ENCODE results near the gene CLHC1. TPM values are rescaled to one million over a fixed set of nuclear protein-coding genes. Genes with fewer than 3 reads are reported as not detected.

CLHC1 gene
- total RNA-seq, 1 experiment from 2014 or later: 11.3 TPM

GRCh38 chr2:55168221-55169154 is 63.6 kb downstream of the CLHC1 start:
- peaks cover 12% of the 10 kb centered on the region for H3K4me1 ChIP-seq
- no peaks in the 10 kb centered on the region for H3K9me3 ChIP-seq (replicated peaks)
- no peaks in the 10 kb centered on the region for H3K27me3 ChIP-seq
- H3K4me3 ChIP-seq: no peak overlapping the region
- peak; percentile 56 to 84 for DNase-seq
- H3K27ac ChIP-seq: no peak overlapping the region
- no peaks in the 10 kb centered on the region for H3K36me3 ChIP-seq

- Histone ChIP-seq H3K36me3 (no peaks in the 10 kb centered on the region), H3K27ac (no peak overlapping the region), H3K27me3 (no peaks in the 10 kb centered on the region), H3K9me3 (replicated peaks) (no peaks in the 10 kb centered on the region), H3K4me3 (no peak overlapping the region), H3K4me1 (peaks cover 12% of the 10 kb centered on the region)
- DNase-seq: peak; percentile 56 to 58
Observed at GRCh38 chr2:55165626-55166025, 66.5 kb downstream of the CLHC1 start.

GRCh38 chr2:55164534-55165480 is 67.3 kb downstream of the CLHC1 start:
- H3K27me3 ChIP-seq: no peaks in the 10 kb centered on the region
- H3K4me3 ChIP-seq: no peak overlapping the region
- H3K27ac ChIP-seq: no peak overlapping the region
- DNase-seq: no peak
- no peaks in the 10 kb centered on the region for H3K36me3 ChIP-seq
- H3K4me1 ChIP-seq: peaks cover 15% of the 10 kb centered on the region
- no peaks in the 10 kb centered on the region for H3K9me3 ChIP-seq (replicated peaks)

GRCh38 chr2:55163941-55164390 is 68.1 kb downstream of the CLHC1 start:
- peaks cover 24% of the 10 kb centered on the region for H3K4me1 ChIP-seq
- H3K36me3 ChIP-seq: no peaks in the 10 kb centered on the region
- no peak overlapping the region for H3K4me3 ChIP-seq
- no peak for DNase-seq
- H3K27ac ChIP-seq: no peak overlapping the region
- no peaks in the 10 kb centered on the region for H3K27me3 ChIP-seq
- H3K9me3 ChIP-seq (replicated peaks): no peaks in the 10 kb centered on the region

- Histone ChIP-seq H3K9me3 (replicated peaks) (no peaks in the 10 kb centered on the region), H3K27ac (no peak overlapping the region), H3K27me3 (no peaks in the 10 kb centered on the region), H3K36me3 (no peaks in the 10 kb centered on the region), H3K4me1 (peaks cover 31% of the 10 kb centered on the region), H3K4me3 (no peak overlapping the region)
- DNase-seq: no peak
Observed at GRCh38 chr2:55163274-55163721, 68.8 kb downstream of the CLHC1 start.

GRCh38 chr2:55162284-55163006 is 69.6 kb downstream of the CLHC1 start:
- Histone ChIP-seq H3K9me3 (replicated peaks) (no peaks in the 10 kb centered on the region), H3K4me3 (no peak overlapping the region), H3K36me3 (no peaks in the 10 kb centered on the region), H3K27ac (no peak overlapping the region), H3K27me3 (no peaks in the 10 kb centered on the region), H3K4me1 (peaks cover 39% of the 10 kb centered on the region)
- no peak for DNase-seq

GRCh38 chr2:55161295-55162210 is 70.5 kb downstream of the CLHC1 start:
- H3K27ac ChIP-seq: no peak overlapping the region
- no peak overlapping the region for H3K4me3 ChIP-seq
- DNase-seq: no peak
- no peaks in the 10 kb centered on the region for H3K27me3 ChIP-seq
- peaks cover 48% of the 10 kb centered on the region for H3K4me1 ChIP-seq
- no peaks in the 10 kb centered on the region for H3K9me3 ChIP-seq (replicated peaks)
- no peaks in the 10 kb centered on the region for H3K36me3 ChIP-seq

GRCh38 chr2:55160422-55160821 is 71.7 kb downstream of the CLHC1 start:
- DNase-seq: no peak
- Histone ChIP-seq H3K4me1 (peaks cover 54% of the 10 kb centered on the region), H3K4me3 (no peak overlapping the region)

GRCh38 chr2:55159752-55160151 is 72.3 kb downstream of the CLHC1 start:
- Histone ChIP-seq H3K9me3 (replicated peaks) (no peaks in the 10 kb centered on the region), H3K4me3 (no peak overlapping the region), H3K27me3 (no peaks in the 10 kb centered on the region), H3K27ac (peak overlapping the region; percentile 69; the same call in 1 of the 2 replicates), H3K36me3 (no peaks in the 10 kb centered on the region), H3K4me1 (peaks cover 57% of the 10 kb centered on the region)
- DNase-seq: no peak

More at GRCh38 chr2:55160422-55160821, 71.7 kb downstream of the CLHC1 start:
- Histone ChIP-seq H3K36me3 (no peaks in the 10 kb centered on the region), H3K27ac (no peak overlapping the region), H3K27me3 (no peaks in the 10 kb centered on the region), H3K9me3 (replicated peaks) (no peaks in the 10 kb centered on the region)

GRCh38 chr2:55159037-55159651 is 72.9 kb downstream of the CLHC1 start:
- H3K27me3 ChIP-seq: no peaks in the 10 kb centered on the region
- peak overlapping the region; percentile 69 for H3K27ac ChIP-seq
- H3K4me1 ChIP-seq: peaks cover 59% of the 10 kb centered on the region
- H3K4me3 ChIP-seq: 0 out of 2 replicates have a peak overlapping the region, but pooled peaks have one; percentile 6
- no peaks in the 10 kb centered on the region for H3K9me3 ChIP-seq (replicated peaks)
- DNase-seq: peak; percentile 94 to 98
- H3K36me3 ChIP-seq: no peaks in the 10 kb centered on the region

GRCh38 chr2:55158111-55158814 is 73.8 kb downstream of the CLHC1 start:
- H3K4me3 ChIP-seq: no peak overlapping the region
- H3K36me3 ChIP-seq: no peaks in the 10 kb centered on the region
- no peaks in the 10 kb centered on the region for H3K27me3 ChIP-seq
- peaks cover 59% of the 10 kb centered on the region for H3K4me1 ChIP-seq
- no peaks in the 10 kb centered on the region for H3K9me3 ChIP-seq (replicated peaks)
- H3K27ac ChIP-seq: peak overlapping the region; percentile 69
- peak; percentile 51 to 61 for DNase-seq

- Histone ChIP-seq H3K27me3 (no peaks in the 10 kb centered on the region), H3K36me3 (no peaks in the 10 kb centered on the region), H3K9me3 (replicated peaks) (no peaks in the 10 kb centered on the region), H3K4me3 (no peak overlapping the region), H3K4me1 (peaks cover 59% of the 10 kb centered on the region), H3K27ac (no peak overlapping the region; the same call in 1 of the 2 replicates)
- DNase-seq: peak in 1 of 2 experiments; percentile 51
Observed at GRCh38 chr2:55157474-55157884, 74.6 kb downstream of the CLHC1 start.
